ENCODE measurements around the gene KLHL26. TPM values are rescaled to one million over a fixed set of nuclear protein-coding genes. Genes with fewer than 3 reads are reported as not detected.
"Not testable (repeated sequence)": the region's sequence is repeated elsewhere in the genome, so short reads cannot be mapped to it uniquely, and the experiment has no call there.

Gene KLHL26
- total and polyA plus RNA-seq, 4 donors: 2.3 to 5.9 (median 2.4) TPM

GRCh38 chr19:18677156-18677555 is 40.3 kb downstream of the KLHL26 start (continued):
- TF ChIP-seq ZBTB33 (IDR thresholded peaks at IDR 0.05) (no peak), SP1 (IDR thresholded peaks at IDR 0.05) (no peak), FOXA2 (IDR thresholded peaks at IDR 0.05) (no peak), YY1 (IDR thresholded peaks at IDR 0.05) (no peak), FOXA1 (IDR thresholded peaks at IDR 0.05) (no peak), NR2F2 (IDR thresholded peaks at IDR 0.05) (no peak), GABPA (IDR thresholded peaks at IDR 0.05 in 1 of 2, conservative IDR thresholded peaks at IDR 0.05 in 1 of 2) (no peak)

- H3K27me3 ChIP-seq (ENCODE audit: control insufficient read depth in 4 of 4, insufficient read depth in 4 of 4, low read length in 3 of 4); H3K27ac ChIP-seq (ENCODE audit: low read depth in 1 of 2, low read length in 2 of 2); H3K36me3 ChIP-seq (ENCODE audit: control insufficient read depth in 4 of 4, insufficient read depth in 3 of 4, low read depth in 1 of 4, low read length in 3 of 4); H3K9ac ChIP-seq (ENCODE audit: low read depth in 1 of 2, low read length in 2 of 2); H3K4me3 ChIP-seq (ENCODE audit: low read depth in 1 of 3, low read length in 3 of 3); DNase-seq (ENCODE audit: low spot score); H3K9me3 ChIP-seq (ENCODE audit: control insufficient read depth in 4 of 4, low read length in 3 of 4): not testable (repeated sequence)
- peaks cover 2 to 24% (median 15%) of the 10 kb centered on the region in 4 donors for H3K4me1 ChIP-seq (ENCODE audit: control insufficient read depth in 4 of 4, insufficient read depth in 4 of 4, low read length in 3 of 4)
- 94% methylated on average over 1 of the region's 1 CpG for WGBS
Measured at GRCh38 chr19:18680148-18680547, 43.3 kb downstream of the KLHL26 start.

GRCh38 chr19:18682807-18683108 is 45.9 kb downstream of the KLHL26 start:
- no peak for DNase-seq (ENCODE audit: low spot score)
- TF ChIP-seq GABPA (IDR thresholded peaks at IDR 0.05 in 1 of 2, conservative IDR thresholded peaks at IDR 0.05 in 1 of 2) (no peak), MAX (IDR thresholded peaks at IDR 0.05) (no peak), ZBTB33 (IDR thresholded peaks at IDR 0.05) (no peak), NR2F2 (IDR thresholded peaks at IDR 0.05) (no peak), CTCF (IDR thresholded peaks at IDR 0.05; ENCODE audit: low read depth, low read length, missing input control) (no peak), REST (IDR thresholded peaks at IDR 0.05) (no peak)
- peak overlapping the region; percentile 67 to 71 for H3K27ac ChIP-seq (ENCODE audit: low read depth in 1 of 2, low read length in 2 of 2)
- H3K4me1 ChIP-seq (ENCODE audit: control insufficient read depth in 4 of 4, insufficient read depth in 4 of 4, low read length in 3 of 4): peaks cover 4 to 29% (median 17%) of the 10 kb centered on the region in 4 donors
- no peaks in the 10 kb centered on the region for H3K27me3 ChIP-seq (ENCODE audit: control insufficient read depth in 4 of 4, insufficient read depth in 4 of 4, low read length in 3 of 4)
- H3K4me3 ChIP-seq (ENCODE audit: low read depth in 1 of 3, low read length in 3 of 3): peak overlapping the region in 1 of 3 donors; percentile 81
- H3K36me3 ChIP-seq (ENCODE audit: control insufficient read depth in 4 of 4, insufficient read depth in 3 of 4, low read depth in 1 of 4, low read length in 3 of 4): no peaks in the 10 kb centered on the region
- H3K9ac ChIP-seq (ENCODE audit: low read depth in 1 of 2, low read length in 2 of 2): peak overlapping the region in 1 of 2 donors; percentile 39
- H3K9me3 ChIP-seq (ENCODE audit: control insufficient read depth in 4 of 4, low read length in 3 of 4): no peaks in the 10 kb centered on the region
- 55% methylated on average over 8 of the region's 8 CpGs for whole genome bisulfite sequencing

All from liver (tissue), 9 donors.